Endothelial cell of umbilical vein (primary cell): ENCODE data around the gene TMEM125. TPM values are rescaled to one million over a fixed set of nuclear protein-coding genes. Genes with fewer than 3 reads are reported as not detected.

Experiments used
- BruUV-seq: library from RNA; stranded (reverse); fragments of 400-500 nt; replicated peaks from 2 replicates; lab custom pipeline; 2021; lab: Mats Ljungman, UMichigan
- CTCF ChIA-PET: fragments of 300-600, 350-600 bp; sonication (Branson Sonifier 250); formaldehyde crosslinking; loops from one replicate; lab custom pipeline; 2021; ENCODE audit warnings: antibody characterized with exemption, inconsistent platforms; lab: Charles Lee
- POLR2A ChIA-PET: fragments of 300-600, 350-600 bp; sonication (Branson Sonifier 250); formaldehyde crosslinking; loops from one replicate; lab custom pipeline; 2021; ENCODE audit warnings: antibody characterized with exemption, inconsistent platforms; lab: Charles Lee
- DNase-seq: peaks from one replicate; pipeline ENCODE4 v3.0.0-alpha.2; 2011; ENCODE audit warnings: low read depth, low spot score
- FAIRE-seq: peaks from 2 replicates; lab custom pipeline; 2011; peaks lifted over from hg19 to GRCh38; lab: Jason Lieb, UNC
- H2AFZ ChIP-seq: 2 replicates; pipeline ENCODE4 v1.6.0; 2012; ENCODE audit warnings: low read depth, low read length, control low read depth, inconsistent platforms
- H3K27ac ChIP-seq: 2 replicates; pipeline ENCODE4 v1.5.1; 2011; ENCODE audit warnings: low read depth, mild to moderate bottlenecking, control low read depth, low read length, moderate library complexity; ENCODE audit not compliant: insufficient read depth
- H3K27me3 ChIP-seq, 2 experiments: 2 replicates each; pipeline versions ENCODE4 v1.6.0 to v1.6.1; 2011; ENCODE audit warnings: low read length in 2 of 2, mixed read lengths in 1 of 2; ENCODE audit not compliant: control insufficient read depth in 2 of 2, insufficient read depth in 2 of 2
- H3K36me3 ChIP-seq, 2 experiments: 2 replicates in 1 of 2; 3 replicates in 1 of 2; pipeline ENCODE4 v1.5.1; 2011; ENCODE audit warnings: low read length in 2 of 2, mild to moderate bottlenecking in 1 of 2, moderate library complexity in 1 of 2; ENCODE audit not compliant: control insufficient read depth in 2 of 2, insufficient read depth in 2 of 2; ENCODE audit errors: extremely low read depth in 1 of 2
- H3K4me1 ChIP-seq: 3 replicates; pipeline ENCODE4 v1.5.1; 2011; ENCODE audit warnings: mild to moderate bottlenecking, low read length; ENCODE audit not compliant: control insufficient read depth, insufficient read depth; ENCODE audit errors: extremely low read depth
- H3K4me2 ChIP-seq: 2 replicates; pipeline ENCODE4 v1.6.1; 2011; ENCODE audit warnings: low read length, control low read depth, mixed read lengths; ENCODE audit not compliant: insufficient read depth
- H3K4me3 ChIP-seq, 3 experiments: fragments of 200-600 bp in 1 of 3; sonication (generic), shearing (Covaris generic) in 1 of 3; replicated peaks in 1 of 3; 2 replicates each; pipeline ENCODE4 v1.5.1; 2011 to 2016; ENCODE audit warnings: control low read depth in 3 of 3, low read length in 3 of 3, mild to moderate bottlenecking in 2 of 3, inconsistent platforms in 1 of 3, low read depth in 1 of 3, moderate library complexity in 1 of 3; ENCODE audit not compliant: insufficient read depth in 1 of 3
- H3K79me2 ChIP-seq: 2 replicates; pipeline ENCODE4 v1.6.0; 2012; ENCODE audit warnings: low read length, inconsistent platforms; ENCODE audit not compliant: control insufficient read depth, insufficient read depth
- H3K9ac ChIP-seq: replicated peaks from 2 replicates; pipeline ENCODE3; 2011; ENCODE audit warnings: low read length, control low read depth; ENCODE audit not compliant: insufficient read depth; ENCODE audit errors: extremely low read depth
- H3K9me1 ChIP-seq: replicated peaks from 3 replicates; pipeline ENCODE4 v1.6.0; 2011; ENCODE audit warnings: mild to moderate bottlenecking, low read length; ENCODE audit not compliant: control insufficient read depth, insufficient read depth; ENCODE audit errors: extremely low read depth
- H3K9me3 ChIP-seq: replicated peaks from 2 replicates; pipeline ENCODE4 v1.5.1; 2012; ENCODE audit warnings: low read length, inconsistent platforms; ENCODE audit not compliant: control insufficient read depth, insufficient read depth
- H4K20me1 ChIP-seq: replicated peaks from 2 replicates; pipeline ENCODE3; 2011; ENCODE audit warnings: mild to moderate bottlenecking, low read length; ENCODE audit not compliant: control insufficient read depth, insufficient read depth; ENCODE audit errors: extremely low read depth
- CTCF ChIP-seq, 2 donors: IDR thresholded peaks; 1 replicate in 1 of 2; 2 replicates in 1 of 2; pipeline ENCODE4 v1.5.1; 2011; ENCODE audit warnings: low read length in 2 of 2, mild to moderate bottlenecking in 2 of 2, moderate library complexity in 2 of 2, control low read depth in 1 of 2, inconsistent platforms in 1 of 2, low read depth in 1 of 2; ENCODE audit not compliant: insufficient read depth in 1 of 2; ENCODE audit errors: extremely low read depth in 1 of 2
- EZH2 ChIP-seq: IDR thresholded peaks from 2 replicates; pipeline ENCODE4 v1.6.1; 2012; ENCODE audit warnings: borderline replicate concordance, low read depth, mild to moderate bottlenecking, moderate library complexity, low read length, inconsistent platforms; ENCODE audit not compliant: severe bottlenecking
- FOS ChIP-seq: IDR thresholded peaks from 2 replicates; pipeline ENCODE4 v1.6.1; 2011; ENCODE audit warnings: mild to moderate bottlenecking, low read length, moderate library complexity, borderline replicate concordance; ENCODE audit not compliant: insufficient read depth
- GATA2 ChIP-seq: IDR thresholded peaks from 2 replicates; pipeline ENCODE4 v1.7.0; 2011; ENCODE audit warnings: low read depth, mild to moderate bottlenecking, moderate library complexity, mixed read lengths, low read length; ENCODE audit not compliant: insufficient read length, insufficient read depth
- JUN ChIP-seq: IDR thresholded peaks from 2 replicates; pipeline ENCODE4 v1.6.1; 2011; ENCODE audit warnings: borderline replicate concordance, low read depth; ENCODE audit not compliant: insufficient read length, insufficient read depth
- MAX ChIP-seq: IDR thresholded peaks from 2 replicates; pipeline ENCODE4 v1.6.1; 2011; ENCODE audit not compliant: insufficient read depth, insufficient read length
- MYC ChIP-seq: IDR thresholded peaks from one replicate; pipeline ENCODE4 v1.6.1; 2011; ENCODE audit warnings: mild to moderate bottlenecking, low read depth, low read length
- POLR2A ChIP-seq: IDR thresholded peaks from 2 replicates; pipeline ENCODE4 v1.6.1; 2012; ENCODE audit warnings: low read depth, mild to moderate bottlenecking, control low read depth, low read length
- POLR2AphosphoS5 ChIP-seq: IDR thresholded peaks from 2 replicates; pipeline ENCODE4 v1.6.1; 2012; ENCODE audit warnings: low read depth, mild to moderate bottlenecking, control low read depth, low read length, moderate library complexity; ENCODE audit not compliant: insufficient read depth
- dilution Hi-C: fragments of 300-500 bp; cut with MboI; formaldehyde crosslinking; loops from one replicate; pipeline ENCODE4 v1.15.0; 2019; ENCODE audit warnings: low sequenced_read_pairs; ENCODE audit not compliant: extremely low pct_ligation_motif_present
- intact Hi-C: fragments of 100-400 bp; cut with micrococcal nuclease; formaldehyde crosslinking; loops from one replicate; pipeline ENCODE4 v1.10.0; 2022
- polyA plus RNA-seq, 4 experiments: library from polyadenylated mRNA; depleted of rRNA in 3 of 4; stranded (reverse) in 3 of 4; unstranded in 1 of 4; fragments of >200 nt; gene quantifications; 2 replicates each; pipeline versions ENCODE4 v1.2.1 to v1.2.3, GENCODE V29; 2011 to 2012; ENCODE audit warnings: missing spikeins in 1 of 4
- total RNA-seq: library from RNA; stranded (reverse); gene quantifications from 2 replicates; pipeline ENCODE4 v1.2.3, GENCODE V29; 2021

TMEM125 gene
- total and polyA plus RNA-seq, 2 donors (not counting 3 experiments of a cell fraction or from before 2014, with no cell fraction given) = 0.17 TPM; not detected in 1

- Histone ChIP-seq H3K36me3 (no peaks in the 10 kb centered on the region), H3K4me1 (no peaks in the 10 kb centered on the region), H2AFZ (no peak overlapping the region), H3K9ac (no peak overlapping the region), H3K4me2 (no peak overlapping the region), H4K20me1 (no peaks in the 10 kb centered on the region), H3K27me3 (peaks cover 0 to 2% of the 10 kb centered on the region in 2 experiments), H3K9me1 (no peaks in the 10 kb centered on the region), H3K79me2 (no peaks in the 10 kb centered on the region), H3K4me3 (no peak overlapping the region), H3K9me3 (no peaks in the 10 kb centered on the region), H3K27ac (no peak overlapping the region)
- dilution Hi-C loops (no loop called here), intact Hi-C loops (no loop called here)
- FAIRE-seq = no peak
- CTCF ChIA-PET = no interaction called here
- BruUV-seq = no TSS peak
- no peak for DNase-seq
- POLR2A ChIA-PET = no interaction called here
- TF ChIP-seq EZH2 (no peak), GATA2 (no peak), CTCF (IDR thresholded peaks at IDR 0.05; ENCODE audit: extremely low read depth in 1 of 2, insufficient read depth in 1 of 2, low read depth in 1 of 2, low read length in 2 of 2) (no peak), POLR2AphosphoS5 (no peak), MAX (no peak), POLR2A (no peak), JUN (no peak), MYC (no peak), FOS (no peak)
Measured at GRCh38 chr1:43266881-43267280, 2.9 kb upstream of the TMEM125 start.
